ENCODE measurements around the gene PMEPA1. TPM values are rescaled to one million over a fixed set of nuclear protein-coding genes. Genes with fewer than 3 reads are reported as not detected.

PMEPA1 gene
- total and polyA plus RNA-seq, 2 donors (not counting 1 experiment from before 2014, with no cell fraction given) = 9.9 to 37.4 TPM

DNA sequence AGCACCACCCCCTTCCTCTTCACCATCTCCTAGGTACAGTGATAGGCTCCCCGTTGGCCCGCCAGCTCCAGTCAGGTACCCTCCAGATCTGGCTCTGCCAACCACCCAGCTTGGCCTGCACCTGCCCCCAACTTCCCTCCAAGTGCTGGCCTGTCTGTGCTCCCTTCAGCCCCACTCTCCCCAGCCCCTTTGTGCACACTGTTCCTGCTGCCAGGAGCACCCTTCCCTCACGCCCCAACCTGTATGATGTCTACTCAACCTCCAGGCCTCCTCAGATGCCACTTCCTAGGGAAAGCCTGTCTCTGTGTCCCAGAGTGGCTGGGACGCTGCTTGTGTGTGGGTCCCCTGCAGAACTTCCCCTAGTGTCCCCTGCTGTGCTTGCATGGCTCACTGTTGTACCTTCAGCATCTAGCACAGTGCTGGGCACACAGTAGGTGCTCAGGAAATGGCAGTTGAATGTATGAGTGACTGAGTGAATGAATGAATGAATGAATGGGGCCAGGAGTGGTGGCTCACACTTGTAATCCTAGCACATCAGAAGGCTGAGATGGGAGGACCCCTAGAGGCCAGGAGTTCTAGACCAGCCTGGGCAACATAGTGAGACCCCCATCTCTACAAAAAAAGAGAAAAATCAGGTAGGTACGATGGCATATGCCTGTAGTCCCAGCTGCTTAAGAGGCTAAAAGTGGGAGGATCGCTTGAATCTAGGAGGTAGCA is 92.6 kb downstream of the PMEPA1 start:
- no peak overlapping the region for H3K4me3 ChIP-seq (ENCODE audit: control extremely low read depth in 1 of 5, extremely low read depth in 1 of 5, insufficient read depth in 1 of 5, low read depth in 2 of 5, low read length in 4 of 5)
- Mint-ChIP-seq H3K27me3 (no peaks in the 10 kb centered on the region), H3K4me1 (peaks cover 54% of the 10 kb centered on the region), H3K9me3 (ENCODE audit: insufficient read depth) (no peaks in the 10 kb centered on the region), H3K4me3 (peak overlapping the region; percentile 93), H3K27ac (peak overlapping the region; percentile 100)
- ChIA-PET POLR2A (interaction anchor here (0.6 to 4.3 kb wide), 7 partner anchors 9 to 1377 kb away, joined by 3 to 30 read pairs (median 3); partner anchors contain the start of gene PMEPA1), CTCF (interaction anchor here (0.8 to 11.0 kb wide), 6 partner anchors 7 to 562 kb away, joined by 3 to 131 read pairs (median 14); no protein-coding TSS in a partner anchor)
- peak overlapping the region; percentile 76 for H3K9ac ChIP-seq (ENCODE audit: low read length)
- no peaks in the 10 kb centered on the region for H3K9me3 ChIP-seq (ENCODE audit: control extremely low read depth in 1 of 3, control insufficient read depth in 2 of 3, insufficient read depth in 1 of 3, low read length in 2 of 3)
- peak overlapping the region; percentile 96 for H3K4me2 ChIP-seq (replicated peaks; ENCODE audit: low read depth, low read length, poor library complexity, severe bottlenecking)
- H3K27me3 ChIP-seq (replicated peaks in 1 of 4; ENCODE audit: control extremely low read depth in 1 of 4, control insufficient read depth in 3 of 4, insufficient read depth in 4 of 4, low read length in 3 of 4) = no peaks in the 10 kb centered on the region
- no peak overlapping the region for H3K27ac ChIP-seq (ENCODE audit: low read length in 2 of 2)
- peaks cover 0 to 48% of the 10 kb centered on the region in 2 experiments for H3K36me3 ChIP-seq (replicated peaks in 1 of 2; ENCODE audit: control extremely low read depth in 1 of 2, control insufficient read depth in 1 of 2, extremely low read depth in 1 of 2, insufficient read depth in 2 of 2, low read length in 1 of 2)
- intact Hi-C loops (cut with micrococcal nuclease) = loop anchor here (5.0 to 10.0 kb wide), 2 partner anchors 1278 to 1390 kb away; partner anchors contain the start of gene CTSZ
- TF ChIP-seq, protein P1, sequence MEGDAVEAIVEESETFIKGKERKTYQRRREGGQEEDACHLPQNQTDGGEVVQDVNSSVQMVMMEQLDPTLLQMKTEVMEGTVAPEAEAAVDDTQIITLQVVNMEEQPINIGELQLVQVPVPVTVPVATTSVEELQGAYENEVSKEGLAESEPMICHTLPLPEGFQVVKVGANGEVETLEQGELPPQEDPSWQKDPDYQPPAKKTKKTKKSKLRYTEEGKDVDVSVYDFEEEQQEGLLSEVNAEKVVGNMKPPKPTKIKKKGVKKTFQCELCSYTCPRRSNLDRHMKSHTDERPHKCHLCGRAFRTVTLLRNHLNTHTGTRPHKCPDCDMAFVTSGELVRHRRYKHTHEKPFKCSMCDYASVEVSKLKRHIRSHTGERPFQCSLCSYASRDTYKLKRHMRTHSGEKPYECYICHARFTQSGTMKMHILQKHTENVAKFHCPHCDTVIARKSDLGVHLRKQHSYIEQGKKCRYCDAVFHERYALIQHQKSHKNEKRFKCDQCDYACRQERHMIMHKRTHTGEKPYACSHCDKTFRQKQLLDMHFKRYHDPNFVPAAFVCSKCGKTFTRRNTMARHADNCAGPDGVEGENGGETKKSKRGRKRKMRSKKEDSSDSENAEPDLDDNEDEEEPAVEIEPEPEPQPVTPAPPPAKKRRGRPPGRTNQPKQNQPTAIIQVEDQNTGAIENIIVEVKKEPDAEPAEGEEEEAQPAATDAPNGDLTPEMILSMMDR (IDR thresholded peaks at IDR 0.05) = no peak
- H3K4me1 ChIP-seq (ENCODE audit: control insufficient read depth in 2 of 2, insufficient read depth in 2 of 2, low read length in 2 of 2) = peaks cover 47 to 53% of the 10 kb centered on the region in 2 donors
- H4K20me1 ChIP-seq (ENCODE audit: control insufficient read depth, insufficient read depth, low read length, poor library complexity, severe bottlenecking) = peaks cover 20% of the 10 kb centered on the region
- WGBS (ENCODE audit: insufficient coverage) = 100% methylated on average over 5 of the region's 6 CpGs
- ATAC-seq (ENCODE audit: low read depth) = no peak
- DNase-seq = no peak
- H2AFZ ChIP-seq (ENCODE audit: insufficient read depth, low read depth, low read length, poor library complexity, severe bottlenecking) = no peak overlapping the region
- peaks cover 33% of the 10 kb centered on the region for H3K79me2 ChIP-seq (ENCODE audit: control insufficient read depth, insufficient read depth, low read length)
